Stimulated activated naive B cell treated with anti-CD40 and anti-IgM and Interleukin-4, amounts not matched to agents 10 μg/mL and 1 μg/mL and 100 μg/mL, for 72 hours (primary cell): Measurements from ENCODE around the gene VGLL4.

Experiments
- ATAC-seq, 2 donors: fragments of 150-1000 bp; cut with Tn5 transposase; replicated peaks; 2 replicates each; pipeline ENCODE4 v1.10.0; 2021; ENCODE audit warnings: moderate library complexity in 1 of 2
- DNase-seq: peaks from one replicate; pipeline ENCODE4 v3.0.0; 2021
- H3K27ac Mint-ChIP-seq: one replicate; pipeline ENCODE4 v1.8.0; 2022; ENCODE audit warnings: mild to moderate bottlenecking, mixed read lengths
- H3K27me3 Mint-ChIP-seq, 2 donors: one replicate each; pipeline ENCODE4 v1.8.0; 2022; ENCODE audit warnings: mixed read lengths in 2 of 2
- H3K36me3 Mint-ChIP-seq, 2 donors: one replicate each; pipeline ENCODE4 v1.8.0; 2022; ENCODE audit warnings: mixed read lengths in 2 of 2, mild to moderate bottlenecking in 1 of 2
- H3K4me1 Mint-ChIP-seq, 2 donors: one replicate each; pipeline ENCODE4 v1.8.0; 2022; ENCODE audit warnings: mixed read lengths in 2 of 2, mild to moderate bottlenecking in 1 of 2
- H3K4me3 Mint-ChIP-seq, 2 donors: one replicate each; pipeline ENCODE4 v1.8.0; 2022; ENCODE audit warnings: mild to moderate bottlenecking in 2 of 2, mixed read lengths in 2 of 2, moderate library complexity in 1 of 2
- H3K9me3 Mint-ChIP-seq, 2 donors: one replicate each; pipeline ENCODE4 v1.8.0; 2022; ENCODE audit warnings: mixed read lengths in 2 of 2, mild to moderate bottlenecking in 1 of 2

VGLL4 gene

DNA sequence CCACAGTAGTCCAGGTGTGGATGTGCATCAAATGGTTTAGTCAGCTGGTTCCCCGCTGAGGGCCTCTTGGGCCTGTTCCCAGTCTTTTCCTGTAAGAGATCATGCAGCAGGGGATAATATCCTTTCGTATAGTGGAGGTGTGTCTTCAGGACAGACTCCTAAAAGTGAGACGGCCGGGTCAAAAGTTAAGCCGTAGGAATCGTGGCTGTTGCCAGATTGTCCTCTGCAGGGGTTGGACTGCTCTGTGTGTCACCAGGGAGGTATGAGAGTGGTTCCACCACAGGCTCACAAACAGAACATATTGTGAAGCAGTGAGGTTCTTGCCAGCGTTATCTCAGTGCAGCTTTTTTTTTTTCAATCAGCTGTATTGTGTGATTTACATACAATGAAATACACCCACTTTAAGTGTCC lies 95.0 kb downstream of the VGLL4 start:
- peaks cover 17 to 27% of the 10 kb centered on the region in 2 donors for H3K4me1 Mint-ChIP-seq
- ATAC-seq (no peak), DNase-seq (no peak)
- no peaks in the 10 kb centered on the region for H3K27me3 Mint-ChIP-seq
- H3K27ac Mint-ChIP-seq: no peak overlapping the region
- peaks cover 0 to 4% of the 10 kb centered on the region in 2 donors for H3K9me3 Mint-ChIP-seq
- peaks cover 32 to 54% of the 10 kb centered on the region in 2 donors for H3K36me3 Mint-ChIP-seq
- H3K4me3 Mint-ChIP-seq: no peak overlapping the region

DNA sequence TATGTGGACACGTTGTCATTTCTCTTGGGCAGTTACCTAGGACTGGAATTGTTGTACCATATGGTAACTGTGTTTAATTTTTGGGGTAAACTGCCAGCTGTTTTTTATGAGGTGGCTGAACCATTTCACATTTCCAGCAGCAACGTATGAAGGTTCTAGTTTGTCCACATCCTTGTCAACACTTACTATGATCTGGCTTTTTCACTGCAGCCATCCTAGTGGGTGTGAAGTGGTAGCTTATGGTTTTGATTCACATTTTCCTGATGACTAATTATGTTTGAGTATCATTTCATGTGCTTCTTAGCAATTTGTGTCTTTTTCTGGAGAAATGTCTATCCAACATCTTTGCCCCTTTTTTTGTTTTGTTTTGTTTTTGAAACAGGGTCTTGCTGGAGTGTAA lies 96.2 kb downstream of the VGLL4 start:
- Mint-ChIP-seq H3K27ac (no peak overlapping the region), H3K36me3 (peaks cover 24 to 42% of the 10 kb centered on the region in 2 donors), H3K4me3 (no peak overlapping the region), H3K27me3 (no peaks in the 10 kb centered on the region), H3K4me1 (peaks cover 17 to 27% of the 10 kb centered on the region in 2 donors), H3K9me3 (peaks cover 0 to 4% of the 10 kb centered on the region in 2 donors)
- no peak for DNase-seq
- ATAC-seq: no peak

DNA sequence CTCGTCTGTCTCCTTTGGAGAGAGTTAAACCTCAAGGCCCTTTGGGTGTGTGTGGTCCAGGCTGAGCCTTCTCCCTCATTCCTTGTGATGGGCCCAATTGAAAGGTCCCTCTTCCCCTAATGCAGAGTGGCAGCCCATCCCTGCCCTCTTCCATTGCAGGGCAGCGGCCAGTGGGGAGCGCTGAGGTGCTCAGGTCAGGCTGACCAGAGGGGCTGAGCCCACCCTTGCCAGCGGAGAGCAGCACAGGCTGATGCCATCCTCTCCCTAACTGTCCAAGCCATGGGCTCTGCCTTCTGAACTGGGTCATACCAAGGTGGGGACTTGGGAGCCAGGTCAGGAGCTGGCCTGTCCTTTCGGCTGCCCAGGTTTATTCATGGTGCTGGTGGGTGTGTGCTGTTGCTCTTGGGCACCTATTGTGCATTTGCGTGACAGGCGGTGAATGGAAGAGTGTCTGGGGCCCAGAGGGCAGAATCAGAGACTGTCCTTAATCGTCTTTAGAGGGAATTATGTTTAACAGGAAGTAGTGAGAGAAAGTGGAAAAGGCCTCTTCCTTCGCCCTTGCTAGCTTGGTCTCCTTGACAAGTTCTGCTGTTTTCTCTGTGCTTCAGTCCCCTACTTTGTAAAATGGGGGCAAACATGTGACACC lies 96.9 kb downstream of the VGLL4 start:
- Mint-ChIP-seq H3K27me3 (no peaks in the 10 kb centered on the region), H3K4me3 (no peak overlapping the region), H3K36me3 (peaks cover 19 to 37% of the 10 kb centered on the region in 2 donors), H3K4me1 (peaks cover 17 to 27% of the 10 kb centered on the region in 2 donors), H3K27ac (peak overlapping the region; percentile 56), H3K9me3 (peaks cover 0 to 4% of the 10 kb centered on the region in 2 donors)
- no peak for DNase-seq
- no peak for ATAC-seq

DNA sequence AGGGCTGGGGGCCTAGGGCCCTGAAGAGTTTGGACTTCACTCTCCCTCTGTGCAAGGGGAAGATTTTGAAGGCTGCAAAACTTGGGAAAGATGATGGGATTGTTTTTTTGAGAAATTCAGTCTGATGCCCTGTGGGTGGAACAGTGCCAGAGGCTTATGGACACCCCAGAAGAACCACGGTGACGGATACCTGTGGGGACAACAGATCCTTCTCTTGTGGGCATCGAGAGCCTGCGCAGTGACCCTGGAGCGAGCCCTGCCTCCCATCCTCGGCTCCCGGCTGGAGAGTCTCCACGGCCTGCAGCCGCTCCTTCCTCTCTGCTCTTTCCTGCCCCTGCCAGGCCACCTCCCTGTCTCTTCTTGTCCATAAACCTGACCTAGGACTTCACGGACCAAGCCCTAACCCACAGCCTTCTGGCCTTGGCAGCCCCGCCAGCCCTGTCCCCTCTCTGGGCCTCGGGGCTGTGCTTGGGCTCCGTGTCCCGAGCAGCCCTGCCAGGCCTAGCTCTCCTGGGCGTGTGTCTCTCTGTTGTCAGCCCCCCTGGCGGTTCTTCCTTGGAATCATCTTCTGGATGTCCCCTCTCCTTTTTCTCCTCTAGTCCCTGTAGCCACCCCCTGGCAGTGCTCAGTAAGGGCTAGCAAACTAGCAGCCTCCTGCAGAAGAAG lies 98.4 kb downstream of the VGLL4 start:
- peaks cover 0 to 2% of the 10 kb centered on the region in 2 donors for H3K9me3 Mint-ChIP-seq
- H3K4me3 Mint-ChIP-seq: no peak overlapping the region
- peaks cover 21 to 34% of the 10 kb centered on the region in 2 donors for H3K36me3 Mint-ChIP-seq

DNA sequence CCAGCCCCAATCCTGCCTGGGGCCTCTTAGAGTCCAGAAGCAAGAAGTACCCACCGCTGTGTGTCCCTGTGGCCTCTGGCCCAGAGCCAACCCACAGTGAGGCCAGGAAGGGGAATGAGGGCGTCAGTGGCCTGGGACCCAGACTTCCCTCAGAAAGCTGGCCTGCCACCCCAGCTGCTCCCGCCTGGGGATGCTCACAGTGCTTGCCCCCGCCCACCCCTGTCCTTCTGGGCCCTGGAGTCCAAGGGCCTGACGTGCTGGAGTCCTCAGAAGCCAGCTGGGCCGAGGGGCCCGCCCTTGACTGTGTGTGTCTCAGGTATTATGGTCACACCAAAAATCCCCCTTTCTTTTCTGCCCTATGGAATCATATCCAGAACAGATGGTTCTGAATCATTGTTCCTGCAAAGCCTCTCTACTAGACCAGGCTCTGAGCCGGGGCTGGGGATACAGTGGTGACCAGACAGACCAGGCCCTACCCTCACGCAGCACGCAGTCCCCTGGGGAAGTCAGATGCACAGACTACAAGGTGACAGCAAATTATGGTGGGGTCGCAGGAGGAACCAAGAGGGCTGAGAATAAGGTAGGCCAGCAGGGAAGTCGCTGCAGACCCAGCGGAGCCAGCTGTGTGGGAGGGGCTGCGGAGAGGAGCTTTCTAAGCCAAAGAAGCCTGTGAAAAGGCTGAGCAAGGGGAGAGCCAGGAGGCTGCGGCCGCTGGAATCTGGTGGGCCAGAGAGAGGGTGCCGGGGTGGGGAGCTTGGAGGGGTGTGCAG lies 99.1 kb downstream of the VGLL4 start:
- ATAC-seq: no peak
- Mint-ChIP-seq H3K27ac (no peak overlapping the region), H3K27me3 (no peaks in the 10 kb centered on the region), H3K36me3 (peaks cover 21 to 37% of the 10 kb centered on the region in 2 donors), H3K4me1 (peaks cover 7 to 9% of the 10 kb centered on the region in 2 donors), H3K9me3 (peaks cover 0 to 2% of the 10 kb centered on the region in 2 donors), H3K4me3 (no peak overlapping the region)
- DNase-seq: no peak

More for the DNA sequence above, 98.4 kb downstream of the VGLL4 start:
- Mint-ChIP-seq H3K27ac (no peak overlapping the region), H3K4me1 (peaks cover 11 to 17% of the 10 kb centered on the region in 2 donors), H3K27me3 (no peaks in the 10 kb centered on the region)
- DNase-seq (no peak), ATAC-seq (no peak)

DNA sequence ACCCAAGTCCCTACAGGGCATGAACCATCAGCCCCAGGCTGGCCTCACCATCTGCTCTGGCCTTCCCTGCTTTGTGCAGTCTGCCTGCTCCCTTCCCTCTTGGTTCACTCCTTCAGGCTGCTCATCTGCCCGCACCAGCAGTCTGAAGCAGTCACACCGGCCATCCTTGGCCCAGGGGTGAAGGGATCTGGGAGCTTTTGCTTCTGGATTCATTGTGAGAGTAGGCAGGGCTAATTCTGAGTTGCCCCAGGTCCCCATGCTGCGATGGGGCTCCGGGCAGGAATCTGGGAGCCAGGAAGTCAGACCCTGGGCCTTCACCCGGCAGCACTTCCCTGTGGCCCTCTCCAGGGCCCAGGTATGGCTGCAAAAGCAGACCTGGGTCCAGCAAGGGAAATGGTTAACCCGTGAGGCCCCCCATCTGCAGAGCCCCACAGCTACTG lies 99.7 kb downstream of the VGLL4 start:
- Mint-ChIP-seq H3K36me3 (peaks cover 22 to 40% of the 10 kb centered on the region in 2 donors), H3K27me3 (no peaks in the 10 kb centered on the region), H3K4me3 (no peak overlapping the region), H3K9me3 (peaks cover 0 to 2% of the 10 kb centered on the region in 2 donors), H3K27ac (peak overlapping the region; percentile 42), H3K4me1 (peaks cover 3 to 5% of the 10 kb centered on the region in 2 donors)
- DNase-seq (no peak), ATAC-seq (no peak)

DNA sequence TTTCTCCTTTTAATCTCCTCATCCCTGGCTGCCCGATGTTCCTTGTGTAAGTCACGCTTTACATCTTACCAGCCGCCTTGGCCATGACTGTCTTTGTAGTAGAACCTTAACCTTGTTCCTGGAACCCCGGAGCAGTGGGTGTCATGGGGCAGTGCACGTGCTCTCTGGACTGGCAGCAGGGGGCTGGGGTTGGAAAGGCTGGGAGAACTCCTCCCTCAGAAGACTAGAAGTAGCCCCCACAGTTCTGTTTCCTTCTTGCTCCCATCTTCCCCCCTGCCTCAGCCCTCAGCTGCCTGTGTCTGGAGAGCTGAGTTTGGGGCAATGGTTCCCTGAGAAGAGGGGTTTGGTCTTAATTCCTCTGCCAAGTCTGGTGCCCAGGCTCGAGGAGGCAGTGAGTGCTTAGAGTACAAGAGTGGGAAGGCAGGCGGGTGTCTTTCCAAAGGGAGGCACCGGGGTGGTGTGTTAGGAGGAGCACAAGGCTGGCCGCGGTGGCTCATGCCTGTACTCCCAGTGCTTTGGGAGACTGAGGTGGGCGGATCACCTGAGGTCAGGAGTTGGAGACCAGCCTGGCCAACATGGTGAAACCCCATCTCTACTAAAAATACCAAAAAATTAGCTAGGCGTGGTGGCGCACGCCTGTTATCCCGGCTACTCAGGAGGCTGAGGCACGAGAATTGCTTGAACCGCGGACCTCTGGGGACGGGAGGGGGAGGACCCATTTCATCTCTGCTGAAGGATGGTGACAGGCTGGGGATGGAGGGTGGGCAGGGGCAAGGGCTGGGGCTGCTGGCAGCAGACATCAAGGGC lies 100.4 kb downstream of the VGLL4 start:
- Mint-ChIP-seq H3K27ac (no peak overlapping the region), H3K27me3 (no peaks in the 10 kb centered on the region), H3K4me1 (no peaks in the 10 kb centered on the region), H3K4me3 (no peak overlapping the region), H3K9me3 (peaks cover 0 to 2% of the 10 kb centered on the region in 2 donors), H3K36me3 (peaks cover 18 to 35% of the 10 kb centered on the region in 2 donors)
- ATAC-seq: no peak
- no peak for DNase-seq

DNA sequence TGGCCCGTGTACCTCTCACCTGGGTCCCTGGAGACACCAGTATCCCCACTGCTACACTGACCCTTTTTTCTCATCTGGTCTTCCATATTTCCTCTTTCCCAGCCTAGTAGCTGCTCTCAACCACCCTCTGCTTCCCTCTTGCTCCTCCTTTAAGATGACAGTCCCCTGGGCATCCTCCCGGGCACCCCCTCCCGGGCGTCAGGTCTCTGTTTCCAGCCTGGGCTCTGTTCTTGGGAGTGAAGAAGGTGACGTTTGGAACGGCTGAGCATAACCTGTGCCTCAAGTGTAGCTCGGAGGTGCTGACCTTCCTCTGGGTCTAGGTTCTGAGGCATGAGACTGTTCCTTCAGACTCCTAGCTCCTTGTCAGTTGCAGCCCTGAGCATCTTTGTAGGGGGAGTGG lies 101.2 kb downstream of the VGLL4 start:
- Mint-ChIP-seq H3K4me1 (peaks cover 0 to 2% of the 10 kb centered on the region in 2 donors), H3K27ac (peak overlapping the region; percentile 31), H3K4me3 (no peak overlapping the region), H3K27me3 (no peaks in the 10 kb centered on the region), H3K9me3 (peaks cover 0 to 2% of the 10 kb centered on the region in 2 donors), H3K36me3 (peaks cover 18 to 32% of the 10 kb centered on the region in 2 donors)
- DNase-seq (no peak), ATAC-seq (no peak)

DNA sequence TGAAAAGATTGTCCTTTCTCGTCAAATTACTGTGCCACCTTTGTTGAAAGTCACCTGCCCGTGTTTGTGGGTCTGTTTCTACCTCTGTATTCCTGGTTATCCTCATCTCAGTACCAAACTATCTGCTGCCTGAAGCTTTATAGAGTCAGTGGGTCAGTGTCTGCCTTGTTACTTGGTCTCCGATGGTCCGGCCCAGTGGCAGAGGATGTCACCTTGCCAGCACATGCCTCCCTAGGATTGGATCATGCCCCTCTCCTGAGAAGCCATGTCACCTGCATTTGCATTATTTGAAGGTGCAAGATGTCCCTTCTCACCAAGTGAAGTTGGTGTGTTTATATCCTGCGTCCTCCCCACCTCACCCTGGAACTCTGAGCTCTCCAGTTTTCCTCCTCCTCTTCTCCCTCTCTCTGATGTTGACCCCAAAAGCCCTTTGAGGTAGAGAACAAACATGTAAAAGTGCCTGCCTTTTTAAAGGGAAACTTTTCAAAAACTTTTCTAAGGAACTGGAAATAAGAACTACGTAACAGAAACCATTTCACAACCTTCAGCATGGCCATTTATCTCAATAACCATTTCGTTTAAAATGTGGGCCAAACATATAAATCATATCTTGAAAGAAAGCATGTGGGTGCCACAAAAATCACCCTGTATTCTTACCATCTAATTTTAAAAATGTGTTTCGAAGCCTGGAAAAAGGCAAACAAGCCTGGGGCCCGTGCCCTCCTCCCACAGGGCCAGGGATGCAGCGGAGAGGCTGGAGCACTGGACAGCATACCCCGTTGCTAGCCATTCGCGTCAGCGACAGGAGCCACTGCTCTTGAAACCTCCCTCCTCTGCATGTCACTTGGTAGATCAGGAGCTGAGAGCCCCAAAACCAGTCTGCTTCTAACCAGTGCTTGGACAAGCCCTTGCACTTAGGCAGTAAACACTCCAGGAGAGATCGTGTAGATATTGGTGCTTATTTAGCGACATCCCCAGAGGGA lies 102.1 kb downstream of the VGLL4 start:
- Mint-ChIP-seq H3K27me3 (no peaks in the 10 kb centered on the region), H3K36me3 (peaks cover 13 to 30% of the 10 kb centered on the region in 2 donors), H3K9me3 (no peaks in the 10 kb centered on the region), H3K27ac (no peak overlapping the region), H3K4me1 (peaks cover 3 to 9% of the 10 kb centered on the region in 2 donors), H3K4me3 (no peak overlapping the region)
- DNase-seq: no peak
- no peak for ATAC-seq

DNA sequence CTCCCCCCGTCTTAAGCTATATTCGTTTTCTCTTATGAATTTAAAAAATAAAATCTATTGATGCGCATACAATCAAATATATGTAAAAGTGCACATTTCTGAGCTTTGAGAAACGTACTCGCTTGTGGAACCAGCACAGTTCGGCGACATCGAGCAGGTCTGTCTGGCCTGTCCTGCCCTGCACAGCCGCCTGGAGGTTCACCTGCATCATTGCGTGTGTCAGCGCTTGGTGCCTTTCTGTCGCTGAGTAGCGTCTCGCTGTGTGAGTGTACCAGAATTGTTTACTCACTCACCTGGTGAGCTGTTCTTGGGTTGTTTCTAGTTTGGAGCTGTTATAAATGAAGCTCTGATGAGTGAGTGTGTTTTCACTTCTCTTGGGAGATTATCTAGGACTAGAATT lies 104.0 kb downstream of the VGLL4 start:
- no peak overlapping the region for H3K4me3 Mint-ChIP-seq
- H3K4me1 Mint-ChIP-seq: peaks cover 3 to 9% of the 10 kb centered on the region in 2 donors
- H3K27ac Mint-ChIP-seq: no peak overlapping the region
- H3K9me3 Mint-ChIP-seq: no peaks in the 10 kb centered on the region
- DNase-seq (no peak), ATAC-seq (no peak)
- H3K36me3 Mint-ChIP-seq: peaks cover 13 to 27% of the 10 kb centered on the region in 2 donors
- no peaks in the 10 kb centered on the region for H3K27me3 Mint-ChIP-seq

DNA sequence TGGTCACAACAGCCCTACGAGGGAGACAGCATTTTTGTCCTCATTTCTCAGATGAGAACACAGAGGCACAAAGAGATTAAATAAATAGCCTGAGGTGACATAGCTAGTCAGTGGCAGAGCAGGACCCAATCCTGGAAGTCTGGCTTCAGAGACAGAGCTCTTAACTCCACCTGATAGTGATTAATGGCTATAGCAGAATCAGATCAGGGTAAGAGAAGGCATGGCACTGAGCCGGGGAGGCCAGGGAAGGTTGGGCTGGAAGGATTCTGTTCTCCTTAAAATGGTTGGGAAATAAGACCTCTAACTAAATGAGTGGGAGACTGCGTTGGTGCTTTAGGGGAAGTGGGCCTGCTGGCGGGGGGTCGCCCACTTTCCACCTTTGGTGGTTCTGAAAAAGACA lies 104.5 kb downstream of the VGLL4 start:
- H3K27ac Mint-ChIP-seq: no peak overlapping the region
- ATAC-seq: no peak
- no peak for DNase-seq
- H3K9me3 Mint-ChIP-seq: no peaks in the 10 kb centered on the region
- H3K4me1 Mint-ChIP-seq: peaks cover 3 to 9% of the 10 kb centered on the region in 2 donors
- no peak overlapping the region for H3K4me3 Mint-ChIP-seq
- peaks cover 13 to 27% of the 10 kb centered on the region in 2 donors for H3K36me3 Mint-ChIP-seq
- no peaks in the 10 kb centered on the region for H3K27me3 Mint-ChIP-seq

DNA sequence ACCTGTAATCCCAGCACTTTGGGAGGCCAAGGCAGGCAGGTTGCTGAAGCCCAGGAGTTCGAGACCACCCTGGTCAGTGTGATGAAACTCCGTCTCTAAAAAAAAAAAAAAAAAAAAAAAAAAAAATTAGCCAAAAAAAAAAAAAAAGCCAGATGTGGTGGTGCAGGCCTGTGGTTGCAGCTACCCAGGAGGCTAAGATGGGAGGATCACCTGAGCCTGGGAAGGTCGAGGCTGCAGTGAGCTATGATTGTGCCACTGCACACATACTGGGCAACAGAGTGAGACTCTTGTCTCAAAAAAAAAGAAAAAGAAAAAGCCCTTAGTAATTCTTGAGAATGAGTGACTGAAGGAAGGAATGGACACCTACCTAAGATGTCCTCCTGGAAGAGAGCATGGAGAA lies 105.1 kb downstream of the VGLL4 start:
- no peak overlapping the region for H3K27ac Mint-ChIP-seq
- H3K27me3 Mint-ChIP-seq: no peaks in the 10 kb centered on the region
- H3K4me3 Mint-ChIP-seq: no peak overlapping the region
- no peaks in the 10 kb centered on the region for H3K9me3 Mint-ChIP-seq
- peaks cover 15 to 27% of the 10 kb centered on the region in 2 donors for H3K36me3 Mint-ChIP-seq
- peaks cover 3 to 9% of the 10 kb centered on the region in 2 donors for H3K4me1 Mint-ChIP-seq
- DNase-seq (no peak), ATAC-seq (no peak)
